Skeletal muscle tissue (tissue), 4 donors: Measurements from ENCODE around the gene BEND4. TPM values are rescaled to one million over a fixed set of nuclear protein-coding genes. Genes with fewer than 3 reads are reported as not detected.

Source experiments
- H3K27ac ChIP-seq: one replicate; pipeline ENCODE4 v1.7.0; 2013; ENCODE audit warnings: mild to moderate bottlenecking, low read depth, low read length, inconsistent platforms
- H3K27me3 ChIP-seq, 3 donors: one replicate each; pipeline ENCODE4 v1.7.0; 2013; ENCODE audit warnings: low read length in 3 of 3; ENCODE audit not compliant: control insufficient read depth in 3 of 3, insufficient read depth in 3 of 3
- H3K36me3 ChIP-seq, 3 donors: one replicate each; pipeline ENCODE4 v1.7.0; 2013; ENCODE audit warnings: low read length in 3 of 3; ENCODE audit not compliant: control insufficient read depth in 3 of 3, insufficient read depth in 3 of 3
- H3K4me1 ChIP-seq, 3 donors: one replicate each; pipeline ENCODE4 v1.7.0; 2013; ENCODE audit warnings: low read length in 3 of 3, mild to moderate bottlenecking in 3 of 3; ENCODE audit not compliant: control insufficient read depth in 3 of 3, insufficient read depth in 3 of 3
- H3K4me3 ChIP-seq, 3 donors: one replicate each; pipeline ENCODE4 v1.7.0; 2013; ENCODE audit warnings: low read length in 3 of 3
- H3K9ac ChIP-seq, 3 donors: one replicate each; pipeline ENCODE4 v1.7.0; 2013; ENCODE audit warnings: low read length in 3 of 3, mild to moderate bottlenecking in 3 of 3, moderate library complexity in 2 of 3, low read depth in 1 of 3
- H3K9me3 ChIP-seq, 3 donors: one replicate each; pipeline ENCODE4 v1.7.0; 2013; ENCODE audit warnings: low read length in 3 of 3; ENCODE audit not compliant: control insufficient read depth in 3 of 3
- total RNA-seq: library from RNA; depleted of rRNA; stranded (reverse); fragments of >200 nt; gene quantifications from one replicate; pipeline ENCODE4 v1.2.3, GENCODE V29; 2014
- donor health status: Osteomylitis.

The BEND4 gene
- total RNA-seq, 1 donor from 2014 or later = under 0.01 TPM

DNA sequence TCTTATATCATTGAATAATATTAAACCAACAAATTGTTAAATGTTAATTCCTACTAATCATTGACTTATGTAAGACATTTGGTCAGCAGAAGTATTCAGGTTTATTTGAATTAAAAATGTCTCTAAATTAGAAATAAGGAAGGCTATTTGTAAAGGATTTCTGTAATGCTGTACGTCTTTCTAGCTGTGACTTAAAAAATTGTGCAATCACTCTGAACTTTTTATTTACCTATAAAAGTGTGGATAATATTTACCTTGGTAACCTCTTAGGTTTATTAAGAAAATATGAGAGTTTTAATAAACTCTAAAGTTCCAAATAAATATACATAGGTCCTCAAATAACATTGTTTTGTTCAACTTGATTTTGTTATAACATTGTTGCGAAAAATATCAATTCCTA, 85.2 kb downstream of the BEND4 start:
- Histone ChIP-seq H3K9ac (no peak overlapping the region), H3K4me1 (no peaks in the 10 kb centered on the region), H3K9me3 (no peaks in the 10 kb centered on the region), H3K27me3 (no peaks in the 10 kb centered on the region), H3K27ac (no peak overlapping the region), H3K4me3 (no peak overlapping the region), H3K36me3 (peaks cover 5 to 31% (median 20%) of the 10 kb centered on the region in 3 donors)

DNA sequence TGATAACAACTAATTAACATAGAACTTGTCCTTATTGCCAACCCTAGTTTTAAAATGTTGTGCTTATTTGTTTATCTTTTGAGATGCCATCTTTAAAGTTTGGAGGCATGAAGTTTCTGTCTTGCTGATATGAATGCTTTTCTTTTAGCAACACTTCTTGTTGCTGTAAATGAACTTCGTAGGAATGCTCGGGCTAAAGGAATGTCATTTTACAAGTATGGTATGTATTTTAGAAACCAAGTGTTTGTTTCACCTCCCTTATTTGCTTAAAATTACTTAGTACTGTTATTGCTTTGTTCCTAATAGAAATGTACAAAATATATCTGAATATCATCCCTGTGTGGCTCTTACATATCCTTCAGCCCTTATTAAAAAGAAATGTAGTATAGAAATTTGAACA, 86.1 kb downstream of the BEND4 start:
- H3K36me3 ChIP-seq = peaks cover 5 to 31% (median 20%) of the 10 kb centered on the region in 3 donors
- H3K27ac ChIP-seq = no peak overlapping the region
- H3K9me3 ChIP-seq = no peaks in the 10 kb centered on the region
- H3K4me1 ChIP-seq = no peaks in the 10 kb centered on the region
- no peak overlapping the region for H3K4me3 ChIP-seq
- no peaks in the 10 kb centered on the region for H3K27me3 ChIP-seq
- no peak overlapping the region for H3K9ac ChIP-seq

Other genes starting within 250 kb of the BEND4 start
- gene TMEM33, start 217.2 kb downstream of the BEND4 start, total RNA-seq = 16.2 TPM
- gene DCAF4L1, start 170.9 kb downstream of the BEND4 start, total RNA-seq = under 0.01 TPM
- gene SLC30A9, start 162.1 kb downstream of the BEND4 start, total RNA-seq = 27.1 TPM
- gene SHISA3, start 244.8 kb upstream of the BEND4 start, total RNA-seq = 1.6 TPM